H1 (cell line): ENCODE measurements around the gene KCNH6.

Source experiments
- EP300 ChIP-seq, 2 experiments: IDR thresholded peaks; 1 replicate in 1 of 2; 2 replicates in 1 of 2; pipeline ENCODE4 v1.6.1; 2011 to 2012; ENCODE audit warnings: low read depth in 2 of 2, low read length in 2 of 2, mild to moderate bottlenecking in 2 of 2, borderline replicate concordance in 1 of 2, inconsistent platforms in 1 of 2, moderate library complexity in 1 of 2
- EZH2 ChIP-seq: fragments of 200-600 bp; sonication (generic); IDR thresholded peaks from 2 replicates; pipeline ENCODE4 v1.7.1; 2012; ENCODE audit warnings: low read depth, mild to moderate bottlenecking, moderate library complexity, low read length, inconsistent platforms; ENCODE audit not compliant: severe bottlenecking
- MAFK ChIP-seq: IDR thresholded peaks from 2 replicates; pipeline ENCODE4 v1.6.1; 2012; ENCODE audit warnings: low read depth, mild to moderate bottlenecking, improper control_type of control experiment, low read length
- SRF ChIP-seq: IDR thresholded peaks from 2 replicates; pipeline ENCODE4 v1.6.1; 2011; ENCODE audit warnings: mild to moderate bottlenecking, low read depth, low read length, moderate library complexity
- TEAD4 ChIP-seq: IDR thresholded peaks from 2 replicates; pipeline ENCODE4 v1.6.1; 2012; ENCODE audit warnings: low read depth, low read length, inconsistent platforms, mixed read lengths
- TF ChIP-seq, protein P1 (sequence below), 3 experiments: IDR thresholded peaks; 1 replicate in 2 of 3; 2 replicates in 1 of 3; pipeline versions ENCODE4 v1.5.1 to v1.6.1; 2011; ENCODE audit warnings: low read length in 3 of 3, mild to moderate bottlenecking in 3 of 3, inconsistent platforms in 2 of 3, low read depth in 1 of 3, moderate library complexity in 1 of 3; ENCODE audit not compliant: insufficient read depth in 1 of 3; ENCODE audit errors: control extremely low read depth in 1 of 3

GRCh38 chr17:63564562-63564961 lies 41.4 kb downstream of the KCNH6 start:
- TF ChIP-seq MAFK: no peak
- TF ChIP-seq, protein P1, sequence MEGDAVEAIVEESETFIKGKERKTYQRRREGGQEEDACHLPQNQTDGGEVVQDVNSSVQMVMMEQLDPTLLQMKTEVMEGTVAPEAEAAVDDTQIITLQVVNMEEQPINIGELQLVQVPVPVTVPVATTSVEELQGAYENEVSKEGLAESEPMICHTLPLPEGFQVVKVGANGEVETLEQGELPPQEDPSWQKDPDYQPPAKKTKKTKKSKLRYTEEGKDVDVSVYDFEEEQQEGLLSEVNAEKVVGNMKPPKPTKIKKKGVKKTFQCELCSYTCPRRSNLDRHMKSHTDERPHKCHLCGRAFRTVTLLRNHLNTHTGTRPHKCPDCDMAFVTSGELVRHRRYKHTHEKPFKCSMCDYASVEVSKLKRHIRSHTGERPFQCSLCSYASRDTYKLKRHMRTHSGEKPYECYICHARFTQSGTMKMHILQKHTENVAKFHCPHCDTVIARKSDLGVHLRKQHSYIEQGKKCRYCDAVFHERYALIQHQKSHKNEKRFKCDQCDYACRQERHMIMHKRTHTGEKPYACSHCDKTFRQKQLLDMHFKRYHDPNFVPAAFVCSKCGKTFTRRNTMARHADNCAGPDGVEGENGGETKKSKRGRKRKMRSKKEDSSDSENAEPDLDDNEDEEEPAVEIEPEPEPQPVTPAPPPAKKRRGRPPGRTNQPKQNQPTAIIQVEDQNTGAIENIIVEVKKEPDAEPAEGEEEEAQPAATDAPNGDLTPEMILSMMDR (IDR thresholded peaks at IDR 0.05; ENCODE audit: control extremely low read depth in 1 of 3, insufficient read depth in 1 of 3, low read depth in 1 of 3, low read length in 3 of 3): peak in 1 of 3 experiments; percentile 19; a peak in 1 of 4 replicates
- no peak for TF ChIP-seq SRF
- TF ChIP-seq EZH2: no peak
- TF ChIP-seq TEAD4: no peak
- TF ChIP-seq EP300 (IDR thresholded peaks at IDR 0.05; ENCODE audit: borderline replicate concordance in 1 of 2, low read depth in 2 of 2, low read length in 2 of 2): no peak
